Measurements from ENCODE around the gene POU1F1.

Gene POU1F1

DNA sequence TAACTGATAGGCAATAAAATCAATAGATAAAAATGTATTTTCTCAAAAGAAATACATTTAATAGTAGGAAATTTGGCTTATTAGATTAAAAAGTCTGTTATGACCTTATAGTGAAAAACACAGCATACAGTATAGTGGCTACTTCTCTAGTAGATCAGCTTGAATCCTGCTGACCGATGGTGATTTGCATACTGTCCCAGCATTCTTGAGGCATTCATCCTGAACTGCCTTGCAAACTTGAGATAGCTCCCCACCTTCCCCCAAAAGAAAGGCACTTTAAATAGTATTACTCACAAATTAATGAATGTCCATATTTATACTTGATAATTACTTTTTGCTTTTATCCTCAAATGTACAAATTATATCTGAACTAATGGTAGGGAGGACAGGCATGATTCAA lies 42.6 kb downstream of the POU1F1 start:
- H3K27me3 ChIP-seq (ENCODE audit: insufficient read depth, low read length, poor library complexity): no peaks in the 10 kb centered on the region
- DNase-seq: no peak
- H3K36me3 ChIP-seq (ENCODE audit: insufficient read depth, low read length): no peaks in the 10 kb centered on the region
- H3K27ac ChIP-seq (ENCODE audit: low read length): no peak overlapping the region
- TF ChIP-seq EZH2 (IDR thresholded peaks at IDR 0.05; ENCODE audit: borderline replicate concordance, low read depth, low read length, severe bottlenecking): no peak
- TF ChIP-seq CTCF (IDR thresholded peaks at IDR 0.05; ENCODE audit: borderline replicate concordance, extremely low read depth, low read length, poor library complexity, severe bottlenecking): no peak
- peaks cover 6% of the 10 kb centered on the region; the same call in 1 of the 2 replicates for H4K20me1 ChIP-seq (ENCODE audit: insufficient read depth, low read length)
- ATAC-seq (ENCODE audit: insufficient read depth, low read depth): no peak
- H3K9me3 ChIP-seq (ENCODE audit: insufficient read depth, low read length, severe bottlenecking): no peaks in the 10 kb centered on the region
- H3K4me3 ChIP-seq (ENCODE audit: low read depth in 1 of 2, low read length in 2 of 2): no peak overlapping the region
- H3K4me2 ChIP-seq (ENCODE audit: insufficient read depth, low read length): no peak overlapping the region
- H3K4me1 ChIP-seq (ENCODE audit: insufficient read depth, low read length): peaks cover 12% of the 10 kb centered on the region; the same call in 1 of the 2 replicates
- H2AFZ ChIP-seq (ENCODE audit: low read depth, low read length): no peak overlapping the region
- H3K9ac ChIP-seq (ENCODE audit: low read depth, low read length): no peak overlapping the region
- H3K79me2 ChIP-seq (ENCODE audit: insufficient read depth, low read length): peaks cover 74% of the 10 kb centered on the region

DNA sequence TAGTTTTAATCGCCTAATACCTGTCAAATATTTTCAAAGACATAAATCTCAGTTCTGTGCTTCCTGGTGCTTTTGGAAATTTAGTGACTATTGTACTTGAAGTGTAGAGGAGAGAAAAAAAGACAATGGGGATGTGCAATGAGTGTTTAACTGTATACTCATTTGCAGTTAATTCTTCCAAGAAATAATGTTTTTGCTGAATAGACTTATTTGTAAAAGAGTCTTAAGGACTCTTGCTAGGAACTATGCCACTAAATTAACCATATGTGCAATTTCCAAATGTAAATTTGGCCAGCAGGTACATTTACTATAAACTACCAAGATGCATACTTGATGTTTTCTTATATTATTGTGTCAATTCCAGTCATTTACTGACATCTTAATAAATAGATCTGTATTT lies 47.3 kb downstream of the POU1F1 start:
- ATAC-seq (ENCODE audit: insufficient read depth, low read depth) (no peak), DNase-seq (no peak)
- no peaks in the 10 kb centered on the region for H3K27me3 ChIP-seq (ENCODE audit: insufficient read depth, low read length, poor library complexity)
- H3K36me3 ChIP-seq (ENCODE audit: insufficient read depth, low read length): no peaks in the 10 kb centered on the region
- H4K20me1 ChIP-seq (ENCODE audit: insufficient read depth, low read length): peaks cover 6% of the 10 kb centered on the region; the same call in 1 of the 2 replicates
- H2AFZ ChIP-seq (ENCODE audit: low read depth, low read length): no peak overlapping the region
- no peak for TF ChIP-seq CTCF (IDR thresholded peaks at IDR 0.05; ENCODE audit: borderline replicate concordance, extremely low read depth, low read length, poor library complexity, severe bottlenecking)
- no peak for TF ChIP-seq EZH2 (IDR thresholded peaks at IDR 0.05; ENCODE audit: borderline replicate concordance, low read depth, low read length, severe bottlenecking)
- no peak overlapping the region for H3K9ac ChIP-seq (ENCODE audit: low read depth, low read length)
- peaks cover 33% of the 10 kb centered on the region for H3K4me1 ChIP-seq (ENCODE audit: insufficient read depth, low read length)
- no peak overlapping the region; a peak in 1 of 4 replicates for H3K4me3 ChIP-seq (ENCODE audit: low read depth in 1 of 2, low read length in 2 of 2)
- H3K27ac ChIP-seq (ENCODE audit: low read length): no peak overlapping the region
- peaks cover 69% of the 10 kb centered on the region for H3K79me2 ChIP-seq (ENCODE audit: insufficient read depth, low read length)
- H3K9me3 ChIP-seq (ENCODE audit: insufficient read depth, low read length, severe bottlenecking): no peaks in the 10 kb centered on the region
- H3K4me2 ChIP-seq (ENCODE audit: insufficient read depth, low read length): peak overlapping the region; percentile 84

DNA sequence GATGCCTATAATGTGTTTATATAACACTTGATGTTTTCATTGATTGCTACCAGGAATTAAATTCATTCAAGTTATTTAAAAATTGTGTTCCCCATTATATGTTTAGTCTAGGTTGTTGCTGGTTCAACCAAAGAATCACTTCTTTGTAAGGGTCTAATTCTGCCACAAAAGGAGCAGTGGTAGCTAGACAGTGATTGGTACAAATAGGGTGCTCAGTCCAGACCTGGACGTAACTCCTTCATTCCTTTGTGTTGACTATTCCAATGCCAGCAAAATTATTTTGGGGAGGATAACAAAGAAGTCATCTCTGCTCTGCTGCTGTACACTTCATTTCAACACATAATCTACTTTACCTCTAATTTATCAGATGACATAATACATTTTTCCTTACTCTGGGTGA lies 48.1 kb downstream of the POU1F1 start:
- no peak for TF ChIP-seq EZH2 (IDR thresholded peaks at IDR 0.05; ENCODE audit: borderline replicate concordance, low read depth, low read length, severe bottlenecking)
- no peak for TF ChIP-seq CTCF (IDR thresholded peaks at IDR 0.05; ENCODE audit: borderline replicate concordance, extremely low read depth, low read length, poor library complexity, severe bottlenecking)
- H3K9ac ChIP-seq (ENCODE audit: low read depth, low read length): peak overlapping the region; percentile 83
- peak overlapping the region; percentile 84 for H3K4me2 ChIP-seq (ENCODE audit: insufficient read depth, low read length)
- H3K9me3 ChIP-seq (ENCODE audit: insufficient read depth, low read length, severe bottlenecking): no peaks in the 10 kb centered on the region
- no peaks in the 10 kb centered on the region for H3K27me3 ChIP-seq (ENCODE audit: insufficient read depth, low read length, poor library complexity)
- ATAC-seq (ENCODE audit: insufficient read depth, low read depth) (no peak), DNase-seq (no peak)
- peaks cover 61% of the 10 kb centered on the region for H3K79me2 ChIP-seq (ENCODE audit: insufficient read depth, low read length)
- H3K27ac ChIP-seq (ENCODE audit: low read length): no peak overlapping the region
- H3K4me3 ChIP-seq (ENCODE audit: low read depth in 1 of 2, low read length in 2 of 2): peak overlapping the region; percentile 86 to 91; a peak in 3 of 4 replicates
- peaks cover 33% of the 10 kb centered on the region for H3K4me1 ChIP-seq (ENCODE audit: insufficient read depth, low read length)
- peak overlapping the region; percentile 87; the same call in 1 of the 2 replicates for H2AFZ ChIP-seq (ENCODE audit: low read depth, low read length)
- peaks cover 6% of the 10 kb centered on the region; the same call in 1 of the 2 replicates for H4K20me1 ChIP-seq (ENCODE audit: insufficient read depth, low read length)
- no peaks in the 10 kb centered on the region for H3K36me3 ChIP-seq (ENCODE audit: insufficient read depth, low read length)

DNA sequence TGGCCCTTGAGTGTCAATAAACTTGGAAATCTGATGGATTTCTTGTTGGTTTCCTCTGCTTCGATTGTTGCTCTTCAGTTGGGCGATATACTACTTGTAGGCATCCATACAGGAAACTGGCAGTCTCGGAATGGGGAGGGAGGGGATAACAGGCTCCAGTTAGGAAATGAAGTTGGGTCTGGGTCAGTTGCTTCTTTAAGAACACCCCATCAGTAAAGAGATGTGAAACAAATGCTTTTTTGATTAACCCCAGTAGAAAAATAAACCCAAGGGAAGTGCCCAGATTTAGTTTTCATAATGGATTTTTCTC lies 48.6 kb downstream of the POU1F1 start:
- peak overlapping the region; percentile 80 for H3K27ac ChIP-seq (ENCODE audit: low read length)

More for the DNA sequence above, 48.6 kb downstream of the POU1F1 start:
- H3K4me3 ChIP-seq (ENCODE audit: low read depth in 1 of 2, low read length in 2 of 2): peak overlapping the region; percentile 86 to 91
- ATAC-seq (ENCODE audit: insufficient read depth, low read depth) (no peak; the same call in 2 of the 3 replicates), DNase-seq (no peak)
- H3K79me2 ChIP-seq (ENCODE audit: insufficient read depth, low read length): peaks cover 55% of the 10 kb centered on the region
- H3K9ac ChIP-seq (ENCODE audit: low read depth, low read length): peak overlapping the region; percentile 83
- H4K20me1 ChIP-seq (ENCODE audit: insufficient read depth, low read length): peaks cover 6% of the 10 kb centered on the region; the same call in 1 of the 2 replicates
- no peaks in the 10 kb centered on the region for H3K27me3 ChIP-seq (ENCODE audit: insufficient read depth, low read length, poor library complexity)
- H3K9me3 ChIP-seq (ENCODE audit: insufficient read depth, low read length, severe bottlenecking): no peaks in the 10 kb centered on the region
- TF ChIP-seq CTCF (IDR thresholded peaks at IDR 0.05; ENCODE audit: borderline replicate concordance, extremely low read depth, low read length, poor library complexity, severe bottlenecking) (no peak), EZH2 (IDR thresholded peaks at IDR 0.05; ENCODE audit: borderline replicate concordance, low read depth, low read length, severe bottlenecking) (no peak)
- H3K4me2 ChIP-seq (ENCODE audit: insufficient read depth, low read length): peak overlapping the region; percentile 84
- H3K4me1 ChIP-seq (ENCODE audit: insufficient read depth, low read length): peaks cover 33% of the 10 kb centered on the region
- no peaks in the 10 kb centered on the region for H3K36me3 ChIP-seq (ENCODE audit: insufficient read depth, low read length)
- peak overlapping the region; percentile 87 for H2AFZ ChIP-seq (ENCODE audit: low read depth, low read length)

Data from DND-41 (cell line).